Subcutaneous adipose tissue (tissue), 4 donors: ENCODE results near the gene KLHL14. TPM values are rescaled to one million over a fixed set of nuclear protein-coding genes. Genes with fewer than 3 reads are reported as not detected.

Experiments used
- CTCF ChIP-seq: fragments of 450-650 bp; IDR thresholded peaks from one replicate; pipeline ENCODE4 v1.5.1; 2016; ENCODE audit warnings: low read depth, mild to moderate bottlenecking, control low read depth, antibody characterized with exemption, moderate library complexity
- total RNA-seq, 4 donors: library from RNA; depleted of rRNA; stranded (reverse); fragments of >200 nt; gene quantifications; one replicate each; pipeline ENCODE4 v1.1.0, GENCODE V29; 2016

The KLHL14 gene
- total RNA-seq, 4 donors from 2014 or later: 0.16 to 0.38 (median 0.22) TPM; not detected in 1

GRCh38 chr18:32776561-32776960 lies 3.7 kb upstream of the KLHL14 start:
- no peak for TF ChIP-seq CTCF

- no peak for TF ChIP-seq CTCF
Observed at GRCh38 chr18:32775628-32776027, 2.8 kb upstream of the KLHL14 start.

GRCh38 chr18:32773382-32773712 lies 524 bp upstream of the KLHL14 start:
- TF ChIP-seq CTCF: no peak

GRCh38 chr18:32771871-32772580 lies 797 bp downstream of the KLHL14 start:
- TF ChIP-seq CTCF: no peak

GRCh38 chr18:32771169-32771751 lies 1.6 kb downstream of the KLHL14 start:
- TF ChIP-seq CTCF: no peak

GRCh38 chr18:32770666-32771168 lies 2.1 kb downstream of the KLHL14 start:
- no peak for TF ChIP-seq CTCF

DNA sequence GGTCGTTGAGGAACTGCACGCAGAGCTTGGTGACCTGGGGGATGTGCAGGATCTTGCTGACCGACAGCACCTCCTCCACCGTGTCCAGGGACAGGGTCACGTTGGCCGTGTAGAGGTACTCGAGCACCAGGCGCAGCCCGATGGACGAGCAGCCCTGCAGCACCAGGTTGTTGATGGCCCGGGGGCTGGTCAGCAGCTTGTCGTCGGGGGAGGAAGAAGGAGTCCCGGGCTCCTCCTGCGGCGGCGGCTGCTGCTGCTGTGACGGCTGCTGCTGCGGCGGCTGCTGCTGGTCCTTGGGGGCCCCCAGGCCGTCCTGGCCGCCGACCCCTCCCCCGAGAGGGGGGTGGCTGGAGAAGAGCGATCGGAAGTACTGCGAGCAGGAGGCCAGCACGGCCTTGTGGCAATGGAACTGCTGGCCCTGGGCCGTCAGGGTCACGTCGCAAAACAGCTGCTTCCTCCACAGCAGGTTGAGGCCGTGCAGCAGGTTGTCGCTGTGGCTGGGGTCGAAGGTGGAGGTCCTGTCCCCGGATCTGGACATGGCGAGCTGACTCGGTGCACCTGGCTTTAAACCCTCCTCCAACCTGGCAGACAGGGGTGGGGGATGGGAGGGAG lies 2.7 kb downstream of the KLHL14 start:
- no peak for TF ChIP-seq CTCF
